ENCODE results near the gene POLR3GL. TPM values are rescaled to one million over a fixed set of nuclear protein-coding genes. Genes with fewer than 3 reads are reported as not detected.
A peak's percentile ranks its signal among the peaks of the same experiment; 100 is the strongest.

The POLR3GL gene
- total RNA-seq, 2 donors from 2014 or later: 22.2 to 24.1 TPM

GRCh38 chr1:145935708-145936107, 28.8 kb upstream of the POLR3GL start:
- Mint-ChIP-seq H3K4me1 (peaks cover 20% of the 10 kb centered on the region), H3K27me3 (no peaks in the 10 kb centered on the region), H3K4me3 (no peak overlapping the region), H3K36me3 (ENCODE audit: low read depth) (peaks cover 3% of the 10 kb centered on the region), H3K27ac (no peak overlapping the region)
- H3K9me3 ChIP-seq (ENCODE audit: control insufficient read depth, low read length, poor library complexity, severe bottlenecking): no peaks in the 10 kb centered on the region
- no peak for ATAC-seq
- DNase-seq: no peak

GRCh38 chr1:145936247-145936646, 28.2 kb upstream of the POLR3GL start:
- Mint-ChIP-seq H3K4me3 (no peak overlapping the region), H3K36me3 (ENCODE audit: low read depth) (peaks cover 3% of the 10 kb centered on the region), H3K27me3 (no peaks in the 10 kb centered on the region)

GRCh38 chr1:145937436-145937835, 27.1 kb upstream of the POLR3GL start:
- ATAC-seq (no peak), DNase-seq (no peak)
- Mint-ChIP-seq H3K27me3 (no peaks in the 10 kb centered on the region), H3K4me1 (peaks cover 12% of the 10 kb centered on the region), H3K4me3 (no peak overlapping the region), H3K27ac (peak overlapping the region; percentile 8), H3K36me3 (ENCODE audit: low read depth) (peaks cover 6% of the 10 kb centered on the region)
- no peaks in the 10 kb centered on the region for H3K9me3 ChIP-seq (ENCODE audit: control insufficient read depth, low read length, poor library complexity, severe bottlenecking)

More at GRCh38 chr1:145936247-145936646, 28.2 kb upstream of the POLR3GL start:
- no peak for ATAC-seq
- Mint-ChIP-seq H3K27ac (no peak overlapping the region), H3K4me1 (peaks cover 18% of the 10 kb centered on the region)
- no peaks in the 10 kb centered on the region for H3K9me3 ChIP-seq (ENCODE audit: control insufficient read depth, low read length, poor library complexity, severe bottlenecking)
- DNase-seq: no peak

- DNase-seq: no peak
These were observed 22.1 kb upstream of the POLR3GL start for GRCh38 chr1:145942405-145942804.

GRCh38 chr1:145942871-145943270, 21.6 kb upstream of the POLR3GL start:
- DNase-seq (no peak), ATAC-seq (no peak)
- H3K9me3 ChIP-seq (ENCODE audit: control insufficient read depth, low read length, poor library complexity, severe bottlenecking): no peaks in the 10 kb centered on the region
- Mint-ChIP-seq H3K27ac (peak overlapping the region; percentile 32), H3K27me3 (no peaks in the 10 kb centered on the region), H3K4me1 (peaks cover 13% of the 10 kb centered on the region), H3K4me3 (no peak overlapping the region), H3K36me3 (ENCODE audit: low read depth) (peaks cover 3% of the 10 kb centered on the region)

More at GRCh38 chr1:145942405-145942804, 22.1 kb upstream of the POLR3GL start:
- Mint-ChIP-seq H3K27me3 (no peaks in the 10 kb centered on the region), H3K27ac (peak overlapping the region; percentile 32), H3K4me3 (no peak overlapping the region), H3K36me3 (ENCODE audit: low read depth) (peaks cover 3% of the 10 kb centered on the region), H3K4me1 (peaks cover 13% of the 10 kb centered on the region)
- no peaks in the 10 kb centered on the region for H3K9me3 ChIP-seq (ENCODE audit: control insufficient read depth, low read length, poor library complexity, severe bottlenecking)
- no peak for ATAC-seq

- H3K36me3 Mint-ChIP-seq (ENCODE audit: low read depth): peaks cover 5% of the 10 kb centered on the region
- no peaks in the 10 kb centered on the region for H3K27me3 Mint-ChIP-seq
- H3K4me3 Mint-ChIP-seq: no peak overlapping the region
- no peak for ATAC-seq
- H3K27ac Mint-ChIP-seq: peak overlapping the region; percentile 88
- DNase-seq: no peak
- H3K9me3 ChIP-seq (ENCODE audit: control insufficient read depth, low read length, poor library complexity, severe bottlenecking): no peaks in the 10 kb centered on the region
- H3K4me1 Mint-ChIP-seq: peaks cover 22% of the 10 kb centered on the region
These were observed 20.0 kb upstream of the POLR3GL start for GRCh38 chr1:145944532-145944931.

- H3K9me3 ChIP-seq (ENCODE audit: control insufficient read depth, low read length, poor library complexity, severe bottlenecking): no peaks in the 10 kb centered on the region
- Mint-ChIP-seq H3K36me3 (ENCODE audit: low read depth) (peaks cover 5% of the 10 kb centered on the region), H3K4me3 (no peak overlapping the region), H3K4me1 (peaks cover 38% of the 10 kb centered on the region), H3K27ac (peak overlapping the region; percentile 49), H3K27me3 (no peaks in the 10 kb centered on the region)
- ATAC-seq (no peak), DNase-seq (no peak)
These were observed 18.0 kb upstream of the POLR3GL start for GRCh38 chr1:145946477-145946986.

- no peak for ATAC-seq
- H3K4me3 Mint-ChIP-seq: no peak overlapping the region
- DNase-seq: no peak
- peak overlapping the region; percentile 49 for H3K27ac Mint-ChIP-seq
- peaks cover 43% of the 10 kb centered on the region for H3K4me1 Mint-ChIP-seq
- peaks cover 2% of the 10 kb centered on the region for H3K36me3 Mint-ChIP-seq (ENCODE audit: low read depth)
- no peaks in the 10 kb centered on the region for H3K27me3 Mint-ChIP-seq
- no peaks in the 10 kb centered on the region for H3K9me3 ChIP-seq (ENCODE audit: control insufficient read depth, low read length, poor library complexity, severe bottlenecking)
These were observed 16.9 kb upstream of the POLR3GL start for GRCh38 chr1:145947551-145947950.

GRCh38 chr1:145949219-145949618, 15.3 kb upstream of the POLR3GL start:
- no peaks in the 10 kb centered on the region for H3K9me3 ChIP-seq (ENCODE audit: control insufficient read depth, low read length, poor library complexity, severe bottlenecking)
- ATAC-seq: no peak
- H3K4me1 Mint-ChIP-seq: peaks cover 51% of the 10 kb centered on the region
- no peak overlapping the region for H3K4me3 Mint-ChIP-seq
- peaks cover 2% of the 10 kb centered on the region for H3K36me3 Mint-ChIP-seq (ENCODE audit: low read depth)
- H3K27me3 Mint-ChIP-seq: no peaks in the 10 kb centered on the region
- DNase-seq: no peak
- peak overlapping the region; percentile 82 for H3K27ac Mint-ChIP-seq

- Mint-ChIP-seq H3K4me3 (no peak overlapping the region), H3K27me3 (no peaks in the 10 kb centered on the region), H3K27ac (no peak overlapping the region), H3K4me1 (peaks cover 62% of the 10 kb centered on the region), H3K36me3 (ENCODE audit: low read depth) (peaks cover 4% of the 10 kb centered on the region)
- ATAC-seq (no peak), DNase-seq (no peak)
- H3K9me3 ChIP-seq (ENCODE audit: control insufficient read depth, low read length, poor library complexity, severe bottlenecking): no peaks in the 10 kb centered on the region
These were observed 13.0 kb upstream of the POLR3GL start for GRCh38 chr1:145951526-145951925.

- H3K9me3 ChIP-seq (ENCODE audit: control insufficient read depth, low read length, poor library complexity, severe bottlenecking): no peaks in the 10 kb centered on the region
- Mint-ChIP-seq H3K27me3 (no peaks in the 10 kb centered on the region), H3K27ac (peak overlapping the region; percentile 19), H3K4me3 (no peak overlapping the region), H3K36me3 (ENCODE audit: low read depth) (peaks cover 8% of the 10 kb centered on the region), H3K4me1 (peaks cover 68% of the 10 kb centered on the region)
- DNase-seq (no peak), ATAC-seq (no peak)
These were observed 11.6 kb upstream of the POLR3GL start for GRCh38 chr1:145952903-145953302.

- H3K4me1 Mint-ChIP-seq: peaks cover 73% of the 10 kb centered on the region
- peaks cover 8% of the 10 kb centered on the region for H3K36me3 Mint-ChIP-seq (ENCODE audit: low read depth)
- peak overlapping the region; percentile 67 for H3K4me3 Mint-ChIP-seq
- no peak overlapping the region for H3K27ac Mint-ChIP-seq
- DNase-seq: no peak
- H3K27me3 Mint-ChIP-seq: no peaks in the 10 kb centered on the region
- no peak for ATAC-seq
- no peaks in the 10 kb centered on the region for H3K9me3 ChIP-seq (ENCODE audit: control insufficient read depth, low read length, poor library complexity, severe bottlenecking)
These were observed 10.6 kb upstream of the POLR3GL start for GRCh38 chr1:145953861-145954260.

- Mint-ChIP-seq H3K4me3 (peak overlapping the region; percentile 67), H3K4me1 (peaks cover 73% of the 10 kb centered on the region), H3K27me3 (no peaks in the 10 kb centered on the region), H3K27ac (peak overlapping the region; percentile 98), H3K36me3 (ENCODE audit: low read depth) (peaks cover 6% of the 10 kb centered on the region)
- no peak for ATAC-seq
- no peaks in the 10 kb centered on the region for H3K9me3 ChIP-seq (ENCODE audit: control insufficient read depth, low read length, poor library complexity, severe bottlenecking)
- no peak for DNase-seq
These were observed 9.1 kb upstream of the POLR3GL start for GRCh38 chr1:145955436-145955835.

GRCh38 chr1:145956361-145956760, 8.1 kb upstream of the POLR3GL start:
- Mint-ChIP-seq H3K36me3 (ENCODE audit: low read depth) (peaks cover 6% of the 10 kb centered on the region), H3K4me3 (peak overlapping the region; percentile 99), H3K27ac (peak overlapping the region; percentile 98), H3K27me3 (no peaks in the 10 kb centered on the region), H3K4me1 (peaks cover 66% of the 10 kb centered on the region)
- ATAC-seq (no peak), DNase-seq (no peak)
- no peaks in the 10 kb centered on the region for H3K9me3 ChIP-seq (ENCODE audit: control insufficient read depth, low read length, poor library complexity, severe bottlenecking)
